Mononuclear cell (primary cell): Measurements from ENCODE around the gene SMTNL1. TPM values are rescaled to one million over a fixed set of nuclear protein-coding genes. Genes with fewer than 3 reads are reported as not detected.

Experiments used
- H3K27me3 ChIP-seq: 2 replicates; pipeline ENCODE4 v1.6.0; 2011; ENCODE audit warnings: low read length, control low read depth; ENCODE audit not compliant: insufficient read depth
- H3K4me1 ChIP-seq: 2 replicates; pipeline ENCODE4 v1.5.1; 2011; ENCODE audit warnings: mild to moderate bottlenecking, low read length, control low read depth; ENCODE audit not compliant: insufficient read depth
- H3K4me3 ChIP-seq: 2 replicates; pipeline ENCODE4 v1.5.1; 2011; ENCODE audit warnings: mild to moderate bottlenecking, low read length, moderate library complexity
- H3K9me3 ChIP-seq: 2 replicates; pipeline ENCODE4 v1.5.1; 2011; ENCODE audit warnings: low read depth, mild to moderate bottlenecking, control low read depth, low read length
- total RNA-seq: library from RNA; depleted of rRNA; stranded (reverse); fragments of >200 nt; gene quantifications from one replicate; pipeline ENCODE4 v1.2.3, GENCODE V29; 2012

Gene SMTNL1
- total RNA-seq, 1 donor = 0.10 TPM

DNA sequence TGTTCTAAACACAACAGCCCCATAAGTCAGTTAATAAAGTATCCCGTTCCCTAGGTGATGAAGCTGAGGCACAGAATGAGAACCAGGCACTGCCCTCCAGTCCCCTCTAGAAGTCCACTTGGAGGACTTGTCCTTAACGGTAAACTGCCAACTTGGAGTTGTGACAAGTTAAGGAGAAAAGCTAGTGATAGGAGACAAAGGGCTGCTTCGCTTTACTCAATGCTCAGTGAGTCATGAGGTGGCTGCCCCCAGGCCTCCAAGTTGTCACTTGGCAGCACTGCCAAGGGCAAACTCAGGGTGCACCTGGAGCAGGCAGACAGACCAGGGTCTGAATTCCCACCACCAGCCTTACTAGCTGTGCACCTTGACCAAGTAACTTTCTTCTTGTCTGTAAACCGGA lies 35.4 kb upstream of the SMTNL1 start:
- H3K9me3 ChIP-seq = no peaks in the 10 kb centered on the region
- H3K4me3 ChIP-seq = no peak overlapping the region
- no peaks in the 10 kb centered on the region for H3K27me3 ChIP-seq
- peaks cover 8% of the 10 kb centered on the region for H3K4me1 ChIP-seq

DNA sequence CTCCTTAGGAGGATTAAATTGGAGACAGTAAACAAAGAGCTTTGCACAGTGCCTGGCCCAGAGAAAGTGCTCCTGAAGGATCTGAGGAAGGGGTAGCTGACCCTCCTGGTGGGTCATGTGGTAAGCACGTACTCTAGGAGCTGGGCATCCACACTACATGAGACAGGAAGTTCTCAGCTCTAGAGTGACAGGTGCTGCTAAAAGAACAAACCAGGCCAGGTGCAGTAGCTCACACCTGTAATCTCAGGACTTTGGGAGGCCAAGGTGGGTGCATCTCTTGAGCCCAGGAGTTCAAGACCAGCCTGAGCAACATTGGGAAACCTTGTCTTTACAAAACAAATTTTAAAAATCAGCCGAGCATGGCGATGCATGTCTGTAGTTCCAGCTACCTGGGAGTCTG lies 35.0 kb upstream of the SMTNL1 start:
- H3K4me1 ChIP-seq = peaks cover 8% of the 10 kb centered on the region
- H3K27me3 ChIP-seq = no peaks in the 10 kb centered on the region
- no peak overlapping the region for H3K4me3 ChIP-seq
- no peaks in the 10 kb centered on the region for H3K9me3 ChIP-seq

DNA sequence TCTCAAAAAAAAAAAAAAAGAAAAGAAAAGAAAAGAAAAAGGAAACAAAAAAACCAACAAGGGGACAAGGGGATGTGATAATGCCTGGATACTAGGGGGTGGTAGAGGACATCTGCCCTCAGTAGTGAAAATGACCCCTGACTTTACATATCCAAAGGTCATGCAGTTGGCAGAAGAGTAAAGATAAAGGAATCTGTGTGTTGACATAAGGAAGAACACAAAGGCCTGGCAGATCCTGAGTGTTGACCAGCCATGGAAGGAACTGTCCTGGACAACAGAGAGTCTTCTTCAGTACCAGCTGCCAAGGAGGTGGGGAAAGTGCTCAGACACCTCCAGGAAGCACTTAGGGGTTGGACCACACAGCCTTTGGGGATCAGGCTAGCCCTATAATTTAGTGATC lies 34.5 kb upstream of the SMTNL1 start:
- peaks cover 8% of the 10 kb centered on the region for H3K4me1 ChIP-seq
- H3K4me3 ChIP-seq = no peak overlapping the region
- no peaks in the 10 kb centered on the region for H3K9me3 ChIP-seq
- H3K27me3 ChIP-seq = no peaks in the 10 kb centered on the region

DNA sequence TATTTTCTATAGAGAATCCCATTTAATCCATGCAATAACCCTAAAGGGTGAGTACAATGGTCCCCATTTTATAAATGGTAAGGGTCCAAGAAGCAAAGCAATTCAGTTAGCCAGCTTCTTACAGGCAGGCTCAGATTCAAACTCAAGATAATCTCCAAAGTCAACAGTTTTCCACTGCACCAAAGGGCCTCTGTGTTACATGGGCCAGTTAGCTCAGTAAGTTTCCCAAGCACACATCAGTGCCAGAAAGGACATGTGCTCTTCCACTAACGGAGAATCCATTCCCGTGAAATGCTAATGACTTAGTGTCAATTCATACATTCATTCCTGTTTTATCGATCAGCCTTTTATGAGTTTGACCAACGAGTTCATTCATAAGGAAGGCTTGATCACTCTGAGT lies 32.9 kb upstream of the SMTNL1 start:
- H3K4me3 ChIP-seq = no peak overlapping the region
- no peaks in the 10 kb centered on the region for H3K27me3 ChIP-seq
- H3K4me1 ChIP-seq = peaks cover 4% of the 10 kb centered on the region
- no peaks in the 10 kb centered on the region for H3K9me3 ChIP-seq

DNA sequence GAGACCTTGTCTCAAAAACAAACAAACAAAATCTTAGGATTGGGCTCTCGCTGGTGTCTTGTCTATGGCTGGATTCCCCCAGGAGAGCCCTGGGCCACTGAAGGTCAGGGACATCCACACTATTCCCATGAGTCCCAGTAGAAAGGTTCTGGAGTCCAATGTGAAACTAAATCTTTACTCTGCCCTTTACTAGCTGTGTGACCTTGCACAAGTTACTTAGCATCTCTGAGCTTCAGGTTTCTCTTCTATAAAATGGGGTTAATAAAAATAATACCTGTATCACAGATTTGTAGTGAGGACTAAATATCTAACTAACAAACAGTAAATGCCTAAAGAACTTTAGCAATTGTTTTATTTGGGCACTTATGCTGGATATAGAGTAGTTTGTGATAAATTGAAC lies 30.9 kb upstream of the SMTNL1 start:
- no peaks in the 10 kb centered on the region for H3K9me3 ChIP-seq
- H3K27me3 ChIP-seq = no peaks in the 10 kb centered on the region
- no peaks in the 10 kb centered on the region for H3K4me1 ChIP-seq
- no peak overlapping the region for H3K4me3 ChIP-seq

DNA sequence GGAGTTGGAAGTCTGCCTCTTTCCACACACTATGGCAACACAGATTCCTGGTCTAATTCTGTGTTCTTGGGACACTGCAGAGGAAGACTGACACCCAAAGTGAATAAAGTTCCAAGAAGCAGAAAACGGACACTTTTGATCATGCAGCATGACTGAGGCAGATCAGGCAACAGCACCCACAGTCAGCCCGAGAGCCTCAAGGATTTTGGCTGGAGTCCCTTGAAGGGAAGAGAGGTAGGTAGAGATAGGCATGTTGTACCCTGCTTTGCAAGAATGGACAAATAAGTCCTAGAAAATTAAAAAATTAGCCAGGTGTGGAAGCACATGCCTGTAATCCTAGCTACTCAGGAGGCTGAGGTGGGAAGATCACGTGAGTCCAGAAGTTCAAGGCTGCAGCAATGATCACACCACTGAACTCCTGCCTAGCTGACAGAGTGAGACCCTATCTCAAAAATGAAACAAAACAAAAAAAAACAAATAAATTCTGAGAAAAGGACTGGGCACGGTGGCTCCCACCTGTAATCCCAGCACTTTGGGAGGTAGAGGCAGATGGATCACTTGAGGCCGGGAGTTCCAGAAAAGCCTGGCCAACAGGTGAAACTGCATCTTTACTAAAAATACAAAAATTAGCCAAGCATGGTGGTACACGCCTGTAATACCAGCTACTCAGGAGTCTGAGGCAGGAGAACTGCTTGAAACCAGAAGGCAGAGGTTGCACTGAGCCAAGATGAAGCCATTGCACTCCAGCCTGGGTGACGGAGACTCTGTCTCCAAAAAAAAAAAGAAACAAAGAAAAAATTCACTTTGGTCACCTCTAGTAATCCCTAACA lies 28.8 kb upstream of the SMTNL1 start:
- Histone ChIP-seq H3K27me3 (no peaks in the 10 kb centered on the region), H3K4me1 (peaks cover 9% of the 10 kb centered on the region), H3K9me3 (no peaks in the 10 kb centered on the region), H3K4me3 (no peak overlapping the region)

DNA sequence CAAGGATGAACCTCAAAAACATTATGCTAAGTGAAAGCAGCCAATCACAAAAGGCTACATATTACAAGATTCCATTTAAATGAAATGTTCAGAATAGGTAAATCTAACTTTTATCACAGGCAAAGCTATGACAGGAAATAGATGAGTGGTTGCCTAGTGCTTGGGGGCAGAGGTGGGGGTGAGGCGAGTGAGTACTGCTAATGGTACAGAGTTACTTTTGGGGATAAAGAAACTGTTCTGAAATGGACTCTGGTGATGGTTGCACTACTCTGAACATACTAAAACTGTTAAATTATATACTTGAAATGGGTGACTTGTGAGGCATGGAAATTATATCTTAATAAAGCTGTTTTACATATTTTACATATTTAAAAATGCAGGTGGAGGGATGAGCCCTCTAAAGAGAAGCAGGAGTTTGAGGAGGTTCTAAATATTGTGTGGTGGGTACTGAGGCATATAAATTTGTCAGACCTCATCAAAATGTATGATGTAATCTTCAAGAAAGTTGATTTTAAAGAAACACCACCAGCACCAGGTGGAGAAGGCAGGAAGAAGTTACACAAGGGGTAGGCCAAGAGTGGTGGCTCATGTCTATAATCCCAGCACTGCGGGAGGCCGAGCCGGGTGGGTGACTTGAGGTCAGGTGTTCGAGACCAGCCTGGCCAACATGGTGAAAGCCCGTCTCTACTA lies 25.5 kb upstream of the SMTNL1 start:
- Histone ChIP-seq H3K9me3 (no peaks in the 10 kb centered on the region), H3K4me1 (peaks cover 31% of the 10 kb centered on the region), H3K4me3 (no peak overlapping the region), H3K27me3 (no peaks in the 10 kb centered on the region)

DNA sequence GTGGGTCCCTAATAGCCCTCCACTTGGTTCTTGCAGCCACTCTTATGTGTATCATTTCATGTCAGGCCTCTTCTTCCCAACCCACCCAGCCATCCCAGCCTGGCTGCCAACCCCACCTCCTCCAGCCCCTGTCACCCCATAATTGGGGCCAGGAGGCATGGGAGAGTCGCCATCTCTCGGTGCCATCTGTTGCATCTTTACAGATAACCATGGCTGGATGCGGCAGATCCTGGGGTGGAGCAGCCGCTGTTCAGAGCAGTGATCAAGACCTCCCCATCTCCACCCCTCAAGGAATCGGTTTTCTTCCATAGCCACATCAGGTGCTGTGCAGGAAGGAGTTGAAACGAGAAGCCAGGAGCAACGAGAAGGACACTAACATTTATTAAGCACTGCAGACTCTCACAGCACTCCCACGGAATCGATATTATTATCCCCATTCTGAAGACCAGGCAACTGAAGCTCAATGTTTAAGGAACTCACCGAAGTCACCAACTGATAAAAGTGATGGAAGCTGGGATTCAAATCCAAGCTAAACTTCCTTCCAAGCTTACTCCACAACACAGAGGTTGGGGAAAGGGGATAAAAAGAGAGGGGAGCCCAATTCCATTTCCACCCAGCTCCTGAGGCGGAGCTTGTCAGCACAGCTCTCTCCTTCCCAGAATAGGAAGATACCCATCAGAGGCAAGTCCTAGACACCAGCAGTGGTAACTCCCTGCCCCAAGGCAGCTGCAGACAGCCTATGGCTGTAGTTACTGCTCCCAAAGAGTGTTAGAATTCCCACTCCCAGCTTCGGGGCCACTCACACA lies 24.5 kb upstream of the SMTNL1 start:
- no peaks in the 10 kb centered on the region for H3K27me3 ChIP-seq
- H3K9me3 ChIP-seq = no peaks in the 10 kb centered on the region
- H3K4me1 ChIP-seq = peaks cover 31% of the 10 kb centered on the region
- no peak overlapping the region for H3K4me3 ChIP-seq

DNA sequence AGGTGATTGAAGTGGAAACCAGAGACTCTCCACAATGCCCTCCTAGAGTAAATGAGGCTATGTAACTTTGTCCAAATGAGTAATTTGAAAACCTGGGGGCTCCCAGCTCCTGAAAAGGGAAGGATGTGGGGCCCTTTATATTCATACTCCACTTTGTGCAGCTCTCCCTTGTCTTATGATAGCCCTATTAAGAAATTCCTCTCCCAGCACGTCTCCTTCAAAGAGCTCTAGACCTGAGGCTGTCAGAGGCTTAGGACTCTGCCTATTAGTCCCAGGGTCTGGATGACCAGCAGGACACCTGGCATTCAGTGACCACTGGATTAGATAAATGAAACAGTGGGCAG lies 24.0 kb upstream of the SMTNL1 start:
- H3K4me1 ChIP-seq = peaks cover 31% of the 10 kb centered on the region
- no peaks in the 10 kb centered on the region for H3K27me3 ChIP-seq
- no peaks in the 10 kb centered on the region for H3K9me3 ChIP-seq
- no peak overlapping the region for H3K4me3 ChIP-seq

DNA sequence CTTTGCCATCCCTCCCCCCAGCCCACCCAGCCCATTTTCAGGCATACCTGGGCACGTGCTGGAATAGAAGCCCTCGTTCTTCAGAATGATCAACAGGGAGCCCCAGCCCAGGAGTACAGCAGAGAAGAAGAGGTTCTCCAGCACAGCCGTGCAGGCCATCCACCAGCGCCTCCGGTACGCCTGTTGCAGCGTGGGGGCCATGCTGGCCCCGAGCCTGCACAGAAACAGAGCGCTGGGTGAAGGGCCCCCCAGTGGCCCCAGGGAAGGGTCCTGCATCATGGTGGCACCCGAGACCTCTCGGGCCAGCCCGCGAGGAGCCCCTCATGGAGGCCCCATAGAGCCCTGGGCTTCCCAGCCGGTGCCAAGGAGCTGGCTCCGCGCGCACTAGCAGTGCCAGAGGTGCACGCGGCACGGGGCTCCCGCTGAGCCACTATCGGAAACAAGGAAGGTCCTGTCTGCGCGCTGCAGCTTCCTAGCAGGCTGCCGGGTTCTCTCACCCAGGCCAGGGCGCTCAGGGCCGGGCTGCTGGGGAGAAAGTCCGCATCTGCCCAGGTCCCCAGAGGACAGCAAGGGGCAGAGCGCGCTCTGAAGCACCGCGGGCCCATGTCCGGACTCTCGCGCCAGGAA lies 23.4 kb upstream of the SMTNL1 start:
- Histone ChIP-seq H3K9me3 (no peaks in the 10 kb centered on the region), H3K4me1 (peaks cover 31% of the 10 kb centered on the region), H3K4me3 (peak overlapping the region; percentile 65), H3K27me3 (no peaks in the 10 kb centered on the region)

DNA sequence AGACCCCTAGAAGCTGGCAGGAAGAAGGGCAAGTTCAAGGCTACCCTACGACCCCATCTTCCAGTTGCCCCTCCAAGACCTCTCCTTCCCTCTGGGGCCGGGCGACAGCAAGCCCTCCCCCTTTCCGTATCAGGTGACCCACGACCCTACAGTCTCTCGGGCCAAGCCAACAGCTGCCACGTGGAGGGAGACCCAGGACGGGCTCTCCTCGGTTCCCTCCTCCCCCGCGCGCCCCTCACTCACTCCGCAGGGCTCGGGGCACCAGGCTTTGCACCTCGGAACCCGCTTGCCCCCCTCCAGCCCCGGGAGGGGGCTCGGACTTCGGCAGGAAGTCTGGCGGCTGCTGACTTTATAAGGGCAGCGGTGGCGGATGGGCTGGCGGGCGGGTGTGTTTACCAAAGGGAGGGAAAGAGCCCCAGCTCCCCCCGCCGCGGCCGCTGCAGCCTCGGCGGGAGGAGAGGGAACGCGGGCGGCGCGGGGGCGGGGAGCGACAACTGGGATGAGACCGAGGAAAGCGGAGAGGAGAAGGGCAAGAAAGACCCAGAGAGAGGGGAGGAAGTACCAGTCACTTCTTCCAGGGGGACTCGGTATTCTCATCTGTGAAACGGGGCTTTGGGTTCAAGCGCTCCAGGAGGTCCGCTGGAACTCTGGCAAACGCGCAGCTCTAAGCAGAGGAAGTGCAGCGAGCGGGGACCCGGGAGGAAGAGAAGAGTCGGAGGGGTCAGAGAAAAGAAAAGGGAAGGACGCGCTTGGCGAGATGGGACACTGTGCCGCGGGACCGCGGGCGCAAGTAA lies 22.7 kb upstream of the SMTNL1 start:
- Histone ChIP-seq H3K4me1 (peaks cover 31% of the 10 kb centered on the region), H3K9me3 (no peaks in the 10 kb centered on the region), H3K27me3 (no peaks in the 10 kb centered on the region), H3K4me3 (peak overlapping the region; percentile 65)

DNA sequence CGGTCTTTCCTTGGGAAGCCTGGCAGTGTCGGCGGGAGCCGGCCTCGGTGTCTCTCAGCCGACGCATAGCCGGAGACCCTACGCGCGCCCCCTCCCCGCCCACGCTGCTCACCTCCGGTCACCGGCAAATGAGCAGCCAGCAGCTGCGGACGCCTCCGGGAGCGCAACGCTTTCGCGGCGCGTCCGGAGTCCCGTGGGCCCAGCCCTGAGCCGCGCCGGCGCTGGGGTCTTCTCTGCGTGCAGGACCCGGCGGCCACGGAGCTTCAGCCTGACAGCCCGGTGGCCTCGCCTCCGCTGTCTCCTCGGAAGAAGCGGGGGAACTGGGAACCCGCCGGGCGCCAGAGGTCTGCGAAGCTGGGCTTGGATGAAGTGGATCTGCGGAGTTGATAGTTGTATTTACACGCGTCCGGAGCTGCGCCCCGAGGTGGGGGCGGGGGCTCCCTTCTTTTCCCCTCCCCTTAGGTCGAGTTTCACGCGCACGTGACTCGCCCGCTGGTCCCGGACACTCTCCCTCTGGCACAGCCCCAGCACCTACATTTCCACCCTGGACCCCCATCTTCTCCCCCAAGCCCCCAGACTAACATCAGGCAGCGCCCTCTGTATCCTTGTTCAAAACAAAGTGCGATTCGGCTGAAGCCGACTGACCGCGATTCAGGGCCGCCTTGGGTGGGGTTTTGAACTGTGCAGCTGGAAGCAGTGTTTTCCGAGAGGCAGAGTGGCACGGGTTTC lies 21.9 kb upstream of the SMTNL1 start, which contains the start of gene SLC43A1:
TSS of gene SLC43A1 (minus strand) at position 371 of the 729 bp plus-strand sequence. CDS start 1,591 bp downstream, outside the sequence.
- Histone ChIP-seq H3K27me3 (no peaks in the 10 kb centered on the region), H3K4me1 (peaks cover 31% of the 10 kb centered on the region), H3K4me3 (peak within 1 kb of the TSS; percentile 65), H3K9me3 (no peaks in the 10 kb centered on the region)

DNA sequence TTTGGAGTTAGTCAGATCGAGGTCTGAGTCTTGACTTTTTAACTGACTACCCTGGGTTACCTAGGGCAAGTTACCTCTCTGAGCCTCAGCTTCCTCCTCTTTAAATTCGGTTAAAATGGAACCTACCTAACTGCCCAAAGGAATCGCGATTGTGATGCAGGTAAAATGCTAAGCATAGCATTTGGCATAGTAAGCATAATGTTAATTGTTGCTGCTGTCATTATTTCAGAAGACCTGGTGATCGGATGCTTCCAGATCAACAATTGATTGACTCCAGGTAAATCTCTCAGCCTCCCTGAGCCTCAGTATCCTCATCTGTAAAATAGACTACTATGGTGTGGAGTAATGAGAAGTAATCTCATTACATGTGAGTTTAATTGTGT lies 21.3 kb upstream of the SMTNL1 start:
- H3K4me1 ChIP-seq = peaks cover 31% of the 10 kb centered on the region
- no peaks in the 10 kb centered on the region for H3K27me3 ChIP-seq
- peak overlapping the region; percentile 65 for H3K4me3 ChIP-seq
- H3K9me3 ChIP-seq = no peaks in the 10 kb centered on the region

DNA sequence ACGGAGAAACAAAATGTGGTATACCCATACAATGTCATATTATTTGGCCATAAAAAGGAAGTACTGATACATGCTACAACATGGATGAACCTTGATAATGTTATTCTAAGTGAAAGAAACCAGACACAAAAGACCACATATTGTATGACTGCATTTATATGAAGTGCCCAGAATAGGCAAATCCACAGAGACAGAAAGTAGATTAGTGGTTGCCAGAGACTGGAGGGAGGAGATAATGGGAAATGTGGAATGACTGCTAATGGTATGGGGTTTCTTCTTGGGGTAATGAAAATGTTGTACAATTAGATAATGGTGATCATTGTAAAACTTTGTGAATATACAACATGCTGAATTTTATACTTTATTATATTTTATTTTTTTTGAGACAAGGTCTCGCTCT lies 16.3 kb upstream of the SMTNL1 start:
- Histone ChIP-seq H3K9me3 (no peaks in the 10 kb centered on the region), H3K4me3 (no peak overlapping the region), H3K4me1 (peaks cover 1% of the 10 kb centered on the region), H3K27me3 (no peaks in the 10 kb centered on the region)
